HFFc6 (cell line): ENCODE measurements around the gene SLC17A4. TPM values are rescaled to one million over a fixed set of nuclear protein-coding genes. Genes with fewer than 3 reads are reported as not detected.

Experiments used
- DNase-seq: peaks from one replicate; pipeline ENCODE4 v3.0.0-alpha.2; 2018
- H3K27ac Mint-ChIP-seq: 2 replicates; pipeline ENCODE4 v1.8.0; 2020; ENCODE audit warnings: mild to moderate bottlenecking, mixed read lengths
- H3K27me3 Mint-ChIP-seq: 2 replicates; pipeline ENCODE4 v1.8.0; 2021; ENCODE audit warnings: mild to moderate bottlenecking, moderate library complexity, mixed read lengths; ENCODE audit not compliant: insufficient read depth
- H3K36me3 Mint-ChIP-seq: 2 replicates; pipeline ENCODE4 v1.8.0; 2021; ENCODE audit warnings: low read depth, mixed read lengths
- H3K4me1 Mint-ChIP-seq: 2 replicates; pipeline ENCODE4 v1.8.0; 2020; ENCODE audit warnings: low read depth, mixed read lengths
- H3K4me3 Mint-ChIP-seq: 2 replicates; pipeline ENCODE4 v1.8.0; 2020; ENCODE audit warnings: mild to moderate bottlenecking, moderate library complexity, mixed read lengths
- H3K9me3 Mint-ChIP-seq: 2 replicates; pipeline ENCODE4 v1.8.0; 2020; ENCODE audit warnings: mild to moderate bottlenecking, mixed read lengths
- CTCF ChIP-seq: fragments of 200-600 bp; sonication (generic); IDR thresholded peaks from 2 replicates; pipeline ENCODE4 v1.5.0; 2021; ENCODE audit warnings: antibody characterized with exemption, mild to moderate bottlenecking
- long read RNA-seq: library from polyadenylated mRNA; unstranded; transcript quantifications from one replicate; pipeline ENCODE4 v2.0.0, GENCODE V29; 2019
- total RNA-seq, 6 experiments: library from RNA; stranded (reverse); fragmentation: NEBNext Ultra II Directional; extraction: Animal tissue kit (Norgen Biotek cat#: 25700); gene quantifications; 2 replicates in 1 of 6; 3 replicates in 5 of 6; pipeline ENCODE4 v1.2.3, GENCODE V29; 2021

Gene SLC17A4
- not detected for total RNA-seq
- long read RNA-seq, result 0 reads

GRCh38 chr6:25754535-25754934, at the start of gene SLC17A4:
TSS of gene SLC17A4 (plus strand) at chr6:25754742. CDS start at chr6:25761963, 7,221 bp downstream.
- Mint-ChIP-seq H3K27me3 (no peaks in the 10 kb centered on the region; the same call in 1 of the 2 replicates), H3K4me1 (no peaks in the 10 kb centered on the region), H3K9me3 (0 out of 2 replicates have a peak, but pooled peaks cover 7% of the 10 kb centered on the region), H3K27ac (no peak within 1 kb of the TSS), H3K36me3 (no peaks in the 10 kb centered on the region), H3K4me3 (no peak within 1 kb of the TSS)
- DNase-seq, result no peak
- TF ChIP-seq CTCF, result no peak

- no peak for DNase-seq
- Mint-ChIP-seq H3K36me3 (no peaks in the 10 kb centered on the region), H3K9me3 (0 out of 2 replicates have a peak, but pooled peaks cover 5% of the 10 kb centered on the region), H3K4me3 (no peak overlapping the region), H3K4me1 (no peaks in the 10 kb centered on the region), H3K27ac (no peak overlapping the region), H3K27me3 (no peaks in the 10 kb centered on the region; the same call in 1 of the 2 replicates)
- TF ChIP-seq CTCF, result no peak
Measured at GRCh38 chr6:25706314-25707014, 48.1 kb upstream of the SLC17A4 start.

GRCh38 chr6:25709761-25710160, 44.8 kb upstream of the SLC17A4 start:
- Mint-ChIP-seq H3K27me3 (no peaks in the 10 kb centered on the region; the same call in 1 of the 2 replicates), H3K9me3 (0 out of 2 replicates have a peak, but pooled peaks cover 5% of the 10 kb centered on the region), H3K27ac (no peak overlapping the region), H3K36me3 (no peaks in the 10 kb centered on the region), H3K4me3 (no peak overlapping the region), H3K4me1 (no peaks in the 10 kb centered on the region)
- TF ChIP-seq CTCF, result no peak
- no peak for DNase-seq

GRCh38 chr6:25710287-25710686, 44.3 kb upstream of the SLC17A4 start:
- Mint-ChIP-seq H3K4me1 (no peaks in the 10 kb centered on the region), H3K9me3 (0 out of 2 replicates have a peak, but pooled peaks cover 5% of the 10 kb centered on the region), H3K4me3 (no peak overlapping the region), H3K27ac (no peak overlapping the region), H3K27me3 (no peaks in the 10 kb centered on the region; the same call in 1 of the 2 replicates), H3K36me3 (no peaks in the 10 kb centered on the region)
- no peak for DNase-seq
- no peak for TF ChIP-seq CTCF

- 0 out of 2 replicates have a peak, but pooled peaks cover 5% of the 10 kb centered on the region for H3K9me3 Mint-ChIP-seq
- TF ChIP-seq CTCF, result no peak
- no peak overlapping the region for H3K27ac Mint-ChIP-seq
- no peaks in the 10 kb centered on the region for H3K36me3 Mint-ChIP-seq
- H3K4me3 Mint-ChIP-seq, result no peak overlapping the region
- H3K27me3 Mint-ChIP-seq, result no peaks in the 10 kb centered on the region; the same call in 1 of the 2 replicates
- no peaks in the 10 kb centered on the region for H3K4me1 Mint-ChIP-seq
- DNase-seq, result no peak
Measured at GRCh38 chr6:25713824-25714223, 40.7 kb upstream of the SLC17A4 start.
